GM21390 (cell line): ENCODE data around the gene NSUN5.
A peak's percentile ranks its signal among the peaks of the same experiment; 100 is the strongest.
"Not testable (repeated sequence)": the region's sequence is repeated elsewhere in the genome, so short reads cannot be mapped to it uniquely, and the experiment has no call there.

ENCODE experiments used
- ATAC-seq: cut with Tn5 transposase; IDR thresholded peaks from one replicate; pipeline ENCODE4 v1.9.1; 2021; ENCODE audit not compliant: unreplicated experiment

NSUN5 gene

DNA sequence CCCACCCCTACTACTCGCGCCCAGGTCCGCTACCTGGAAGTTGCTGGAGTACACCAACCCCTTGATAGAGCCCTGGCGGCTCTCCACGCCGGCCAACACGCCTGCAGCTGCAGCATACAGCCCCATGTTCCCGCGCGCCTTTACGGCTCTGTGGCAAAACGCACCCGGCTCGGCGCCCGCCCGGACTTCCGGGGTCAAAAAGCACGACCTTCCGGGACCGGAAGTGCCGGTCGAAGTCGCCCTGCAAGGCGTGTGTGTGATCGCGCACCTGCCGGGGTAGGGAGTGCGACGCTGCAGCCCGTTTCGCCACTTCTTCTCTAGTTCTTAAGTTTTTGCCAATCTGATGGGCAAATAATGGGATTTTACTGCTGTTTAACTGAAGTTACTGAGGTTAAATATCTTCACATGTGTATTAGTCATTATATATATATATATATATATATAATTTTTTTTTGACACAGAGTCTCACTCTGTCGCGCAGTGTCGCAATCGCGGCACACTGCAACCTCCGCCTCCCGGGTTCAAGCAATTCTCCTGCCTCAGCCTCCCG lies at the start of gene NSUN5:
NSUN5 (minus strand) TSS at position 162 of the 550 bp plus-strand sequence; CDS start at position 126, 36 bp downstream.
- peak; percentile 92 for ATAC-seq

DNA sequence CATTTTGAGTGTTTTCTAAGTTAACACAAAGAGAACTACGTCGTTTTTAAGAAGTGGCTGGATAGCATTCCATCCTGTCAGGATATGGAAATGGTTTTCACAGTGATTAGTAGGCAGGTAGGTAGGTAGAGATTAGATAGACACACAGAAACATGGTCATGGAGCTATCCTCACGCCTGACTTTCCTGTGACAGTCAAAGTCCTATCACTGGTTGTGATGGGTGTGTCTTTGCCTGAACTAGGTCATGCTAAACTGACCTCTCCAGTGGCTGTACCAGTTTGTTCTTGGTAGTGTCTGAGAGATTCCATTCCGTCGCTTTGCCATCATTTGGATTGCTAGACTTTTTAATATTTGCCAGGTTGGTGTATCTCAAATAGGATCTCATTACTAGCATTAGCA lies 47.5 kb upstream of the NSUN5 start:
- ATAC-seq: no peak

DNA sequence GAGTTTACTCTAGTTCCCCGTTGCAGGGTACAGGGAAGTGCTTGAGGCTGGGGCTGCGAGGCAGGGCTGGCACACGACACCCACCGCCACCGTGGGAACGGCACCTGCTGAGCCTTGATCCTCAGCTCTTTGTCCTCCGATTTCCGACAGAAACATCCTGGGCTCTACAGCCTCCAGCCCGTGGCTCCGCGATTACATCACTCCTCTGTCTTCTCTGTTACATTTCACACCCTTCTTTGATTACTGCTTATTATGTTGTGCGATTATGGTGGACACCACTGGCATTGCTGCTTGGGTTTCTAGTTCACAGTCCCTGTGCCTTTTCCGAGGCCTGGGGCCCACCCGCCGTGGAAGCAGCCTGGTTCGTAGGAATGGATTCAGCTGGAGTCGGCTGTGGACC lies 46.2 kb upstream of the NSUN5 start:
- no peak for ATAC-seq

DNA sequence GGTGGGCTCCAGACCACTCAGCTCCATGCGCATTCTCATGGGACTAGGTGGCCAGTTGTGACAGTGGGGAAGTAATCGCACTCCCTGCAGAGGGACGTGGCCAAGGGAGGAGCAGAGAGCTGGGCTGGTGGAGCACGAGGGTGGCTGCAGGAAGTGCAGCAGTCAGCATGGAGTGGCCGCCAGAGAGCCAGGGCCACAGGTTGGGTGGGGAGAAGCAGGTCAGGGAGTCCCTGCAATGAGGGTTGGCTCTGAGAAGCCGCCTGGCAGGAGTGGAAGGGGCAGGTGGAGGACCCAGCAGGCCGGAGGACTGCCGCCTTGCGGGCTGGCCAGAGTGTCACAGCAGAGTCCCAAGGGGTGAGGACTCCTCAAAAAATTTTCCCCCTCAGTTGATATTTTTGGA lies 45.6 kb upstream of the NSUN5 start:
- ATAC-seq: no peak

DNA sequence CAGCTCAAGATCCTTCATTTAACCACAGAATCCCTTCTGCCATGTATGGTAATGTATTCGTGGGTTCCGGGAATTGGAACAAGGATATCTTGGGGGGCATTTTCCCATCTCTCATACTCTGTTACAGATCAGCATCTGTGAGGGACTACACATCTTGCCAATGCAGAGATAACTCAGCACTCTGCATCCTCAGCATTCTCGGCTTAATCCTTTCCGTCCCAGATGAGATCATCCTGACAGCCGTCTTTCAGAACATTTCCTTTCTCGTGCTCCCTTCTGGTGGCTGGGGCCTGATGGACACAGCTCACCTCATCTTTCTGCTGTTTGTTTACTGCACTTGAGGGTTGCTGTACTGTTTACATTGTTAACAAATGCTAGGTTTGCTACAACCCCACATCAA lies 44.6 kb upstream of the NSUN5 start:
- ATAC-seq: no peak

DNA sequence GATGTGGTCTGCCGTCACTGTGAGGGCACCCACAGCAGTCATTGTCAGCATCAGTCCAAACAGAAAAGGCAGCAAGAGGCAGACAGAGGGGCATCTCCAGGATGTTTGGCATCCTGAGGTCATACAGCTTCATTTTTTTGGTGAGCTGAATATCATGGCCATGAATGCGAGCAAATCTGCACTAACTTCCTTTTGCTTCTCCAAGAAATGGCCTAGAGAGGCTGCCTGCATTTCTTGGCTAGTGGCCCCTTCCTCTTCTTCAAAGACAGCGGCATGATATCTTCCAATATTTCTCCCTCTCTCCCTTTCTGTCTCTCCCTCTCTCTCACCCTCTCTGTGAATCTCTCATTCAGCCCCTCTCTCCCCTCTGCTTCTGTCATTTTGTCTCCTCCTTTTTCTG lies 44.2 kb upstream of the NSUN5 start:
- no peak for ATAC-seq

DNA sequence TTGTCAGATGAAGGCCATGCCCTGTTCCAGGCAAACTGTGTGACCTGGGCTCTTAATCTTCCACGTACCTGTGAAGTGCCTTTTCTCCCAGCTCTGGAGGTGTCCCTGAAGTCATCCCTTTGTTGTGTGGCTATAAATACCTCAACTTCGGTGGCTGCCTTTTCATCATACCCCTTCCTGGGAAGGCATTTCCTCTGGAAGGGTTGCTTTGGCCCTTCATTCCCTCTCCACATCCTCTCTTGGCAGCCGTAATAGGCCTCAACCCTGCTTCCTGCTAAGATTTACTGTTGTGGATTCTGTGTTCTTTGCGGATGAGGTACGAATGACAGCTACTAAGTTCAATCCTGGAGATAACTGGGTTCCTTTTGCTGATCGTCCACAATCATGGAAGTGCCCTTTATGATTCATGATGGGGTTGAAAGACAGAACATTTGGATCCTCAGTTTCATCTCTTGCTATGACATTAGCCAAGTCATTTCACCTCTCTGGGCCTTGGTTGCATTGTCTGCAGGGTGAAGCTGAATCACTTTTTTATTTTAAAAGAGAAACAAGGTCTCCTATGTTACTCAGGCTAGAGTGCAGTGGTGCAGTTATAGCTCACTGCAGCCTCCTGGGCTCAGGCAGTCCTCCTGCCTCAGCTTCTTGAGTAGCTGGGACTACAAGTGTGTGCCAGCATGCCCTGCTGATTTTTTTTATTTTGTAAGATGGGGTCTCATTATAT lies 43.0 kb upstream of the NSUN5 start:
- no peak for ATAC-seq

DNA sequence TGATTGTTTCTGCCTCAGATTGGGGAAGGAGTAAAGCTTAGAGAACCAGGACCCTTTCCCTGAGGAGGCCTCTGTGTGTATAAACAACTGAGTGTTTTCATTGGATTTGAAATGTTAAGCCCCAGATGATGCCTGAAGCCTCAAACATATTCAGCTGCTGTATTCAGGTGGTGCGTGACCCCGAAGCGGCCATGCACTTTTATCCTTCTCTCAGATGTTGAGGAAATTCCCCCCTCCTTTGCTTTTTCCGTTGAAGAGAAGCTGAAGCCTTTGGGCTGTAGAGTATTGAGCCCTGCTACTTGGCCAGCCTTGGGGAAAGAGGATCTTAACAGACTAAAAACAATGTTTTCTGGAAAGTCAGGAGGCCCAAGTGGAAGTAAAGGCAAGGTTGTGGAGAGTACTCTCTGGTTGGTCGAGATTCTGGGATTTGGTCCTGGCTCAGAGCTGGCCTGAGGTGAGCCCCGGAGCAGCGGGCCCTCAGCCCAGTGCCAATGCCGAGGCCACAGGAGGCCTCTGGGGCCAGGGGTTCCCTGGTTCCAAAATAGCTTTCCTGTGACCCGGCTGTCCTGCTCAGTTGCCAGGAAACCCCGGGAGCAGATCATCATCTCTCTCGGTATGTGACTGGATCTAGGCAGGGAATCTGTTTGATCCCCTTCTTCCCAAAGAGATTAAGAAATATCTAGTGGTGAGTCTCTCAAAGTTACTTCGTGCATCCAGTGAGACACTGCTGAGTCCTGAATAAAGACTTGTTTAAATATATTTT lies 41.9 kb upstream of the NSUN5 start:
- ATAC-seq: no peak

DNA sequence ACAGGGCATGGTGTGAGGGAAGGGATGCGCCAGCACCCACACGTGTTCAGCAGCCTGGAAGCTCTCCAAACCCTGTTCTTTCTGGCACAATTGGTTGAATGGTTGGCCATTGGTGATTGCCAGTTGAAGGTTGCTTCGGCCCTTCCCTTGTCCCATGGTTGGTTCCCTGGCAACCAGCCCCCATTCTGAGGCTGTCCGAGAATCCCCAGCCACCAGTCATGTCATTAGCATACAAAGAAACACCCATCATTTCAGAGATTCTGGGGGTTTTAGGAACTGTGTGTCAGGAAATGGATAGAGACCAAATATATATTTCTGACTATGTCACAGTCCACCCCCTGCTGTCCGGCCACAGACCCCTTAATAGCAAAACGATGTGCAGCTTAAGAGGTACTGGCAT lies 41.1 kb upstream of the NSUN5 start:
- ATAC-seq: no peak

DNA sequence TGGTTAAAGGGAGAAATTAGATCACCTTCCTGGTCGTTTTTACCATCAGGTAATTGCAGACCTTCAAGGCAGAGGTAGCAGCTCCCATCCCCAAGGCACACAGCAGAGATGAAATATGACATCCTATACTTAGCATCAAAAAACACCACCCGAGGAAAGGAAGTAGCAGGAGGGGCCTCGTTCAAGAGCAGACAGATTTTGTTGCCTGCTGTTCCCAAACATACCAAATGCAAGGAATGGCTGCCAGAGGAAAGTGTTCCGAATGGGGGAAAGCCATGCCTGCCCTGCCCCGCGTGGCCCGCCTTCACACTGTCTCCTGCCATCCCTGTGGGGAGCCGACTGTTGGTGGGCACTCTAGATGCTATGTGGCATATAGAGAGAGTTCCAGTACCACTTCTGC lies 37.3 kb upstream of the NSUN5 start:
- no peak for ATAC-seq

DNA sequence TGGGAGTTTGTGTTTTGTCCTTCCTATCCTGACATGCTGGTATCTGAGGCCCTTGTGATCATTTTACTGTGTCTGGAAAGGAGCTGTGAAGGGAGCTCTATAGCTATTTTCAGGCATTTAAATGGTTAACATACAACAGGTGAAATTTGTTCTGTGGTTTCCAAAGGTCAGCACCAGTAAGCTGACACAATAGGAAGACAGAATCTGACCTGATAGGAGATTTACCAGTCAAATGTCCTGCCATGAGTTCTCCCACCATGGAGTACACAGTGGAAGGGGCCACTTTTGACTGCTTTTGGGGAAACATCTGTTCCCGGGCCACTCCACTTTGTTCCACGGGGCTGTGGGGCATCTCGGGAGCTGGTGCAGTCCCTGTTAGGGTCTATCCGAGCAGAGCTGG lies 36.9 kb upstream of the NSUN5 start:
- ATAC-seq: no peak

DNA sequence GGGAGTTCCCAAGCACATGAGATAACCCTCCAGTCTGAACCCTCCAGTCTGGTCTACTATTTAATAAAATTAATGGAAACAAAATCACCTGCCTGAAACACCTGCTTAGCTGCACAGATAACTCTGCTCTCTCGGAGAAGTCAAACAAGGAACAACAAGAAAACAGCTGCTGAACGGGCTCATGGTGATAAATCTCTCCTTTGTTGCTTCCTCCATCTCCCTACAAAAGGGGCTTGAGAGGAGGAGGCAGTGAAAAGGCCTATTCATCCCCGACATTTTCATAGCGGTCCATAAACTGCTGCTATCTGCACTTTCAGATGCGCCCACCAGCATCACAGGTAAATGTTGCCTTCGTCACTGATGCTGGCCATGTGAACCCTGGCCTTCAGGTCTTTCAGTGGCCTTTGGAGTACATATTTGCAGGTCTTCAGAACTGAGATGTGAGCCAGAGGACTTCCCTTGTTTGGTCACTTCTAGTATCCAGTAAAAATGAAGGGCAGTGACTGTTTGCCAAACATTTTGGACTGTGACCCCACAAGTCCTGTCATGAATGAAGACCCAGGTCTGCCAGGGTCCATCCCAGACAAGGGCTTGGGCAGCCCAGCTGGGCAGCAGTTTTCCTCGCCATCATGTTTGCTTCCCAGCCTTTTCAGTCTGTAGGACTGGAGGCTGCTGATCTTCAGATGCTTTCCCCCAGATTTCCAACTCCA lies 35.2 kb upstream of the NSUN5 start:
- ATAC-seq: no peak

DNA sequence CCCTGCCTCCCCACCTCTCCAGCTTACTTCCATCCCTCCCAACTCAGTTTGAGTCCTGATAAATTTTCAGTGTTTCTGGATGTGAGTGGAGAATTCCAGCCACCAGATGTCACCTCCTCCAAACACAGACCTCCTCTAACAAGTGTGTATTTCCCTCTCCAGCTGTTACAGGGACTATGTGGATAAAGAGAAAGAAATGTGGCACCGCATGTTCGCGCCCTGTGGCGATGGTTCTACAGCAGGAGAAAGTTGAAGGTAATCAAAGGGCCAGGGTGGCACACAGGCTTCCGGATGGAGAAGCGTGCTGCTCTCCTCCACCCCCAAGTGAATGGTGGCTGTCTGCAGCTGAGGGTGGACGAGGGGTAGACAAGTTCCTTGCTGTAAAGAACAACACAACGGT lies 34.0 kb upstream of the NSUN5 start:
- no peak for ATAC-seq

DNA sequence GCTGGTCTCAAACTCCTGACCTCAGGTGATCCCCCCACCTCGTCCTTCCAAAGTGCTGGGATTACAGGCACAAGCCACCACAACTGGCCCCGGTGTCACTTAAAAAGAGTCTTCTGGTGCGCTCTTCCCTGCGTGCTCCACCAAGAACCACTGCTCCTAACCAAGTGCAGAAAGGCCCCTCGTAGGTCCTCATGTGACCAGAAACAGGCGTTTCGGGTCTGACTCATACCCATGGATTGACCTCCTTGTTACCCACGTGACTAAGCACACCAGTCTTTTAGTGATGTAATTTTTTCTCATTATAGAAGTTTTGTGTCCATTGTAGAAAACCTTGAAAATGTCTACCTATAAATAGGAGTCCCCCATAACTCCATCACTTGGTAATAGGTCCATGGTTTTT lies 33.3 kb upstream of the NSUN5 start:
- no peak for ATAC-seq

DNA sequence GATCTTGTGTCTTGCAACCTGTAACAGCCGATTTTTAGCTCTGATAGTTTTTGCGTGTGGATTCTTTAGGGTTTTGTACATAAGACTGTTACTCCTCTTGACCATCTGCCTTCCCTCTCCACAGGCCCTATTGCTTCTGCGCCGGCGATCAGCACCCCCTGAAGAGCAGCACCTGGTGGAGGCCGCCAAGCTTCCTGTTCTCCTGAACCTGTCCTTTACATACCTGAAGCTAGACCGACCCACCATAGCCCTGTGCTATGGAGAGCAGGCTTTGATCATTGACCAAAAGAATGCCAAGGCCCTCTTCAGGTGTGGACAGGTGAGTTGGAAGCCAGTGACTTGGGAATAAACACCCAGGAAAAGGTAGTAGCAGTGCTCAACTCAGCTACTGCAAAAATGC lies 31.9 kb upstream of the NSUN5 start:
- no peak for ATAC-seq

DNA sequence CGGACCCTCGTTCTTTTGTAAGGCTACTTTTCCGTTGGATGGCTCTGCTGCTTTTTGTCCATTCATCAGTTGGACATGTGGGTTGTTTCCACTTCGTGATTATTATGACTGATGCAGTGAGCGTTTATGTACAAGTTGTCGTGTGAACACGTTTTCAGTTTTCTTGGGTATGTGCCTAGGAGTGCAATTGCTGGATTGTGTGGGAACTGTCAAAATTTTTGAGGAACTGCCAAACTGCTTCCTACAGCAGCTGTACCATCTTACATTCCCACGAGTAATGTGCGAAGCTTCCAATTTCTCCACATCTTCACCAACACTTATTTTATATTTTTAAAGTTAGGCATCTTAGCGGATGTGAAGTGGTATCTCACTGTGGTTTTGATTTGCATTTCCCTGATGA lies 29.7 kb upstream of the NSUN5 start:
- no peak for ATAC-seq

DNA sequence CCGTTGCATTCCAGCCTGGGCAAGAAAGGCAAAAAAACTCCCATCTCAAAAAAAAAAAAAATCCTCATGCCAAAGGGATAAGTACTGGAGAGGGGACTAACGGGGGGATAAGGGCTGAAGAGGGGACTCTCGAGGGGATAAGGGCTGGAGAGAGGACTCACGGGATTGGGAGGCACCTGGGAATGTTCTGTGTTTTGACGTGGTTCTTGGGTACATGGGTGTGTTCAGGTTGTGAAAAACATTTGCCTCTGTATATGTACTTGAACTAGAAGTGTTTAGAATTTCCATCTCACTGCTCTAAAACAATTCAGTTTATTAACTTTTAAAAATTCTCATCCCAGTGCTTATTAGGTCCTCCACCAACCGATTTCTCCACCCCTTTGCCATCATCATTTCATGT lies 23.8 kb upstream of the NSUN5 start:
- ATAC-seq: no peak

DNA sequence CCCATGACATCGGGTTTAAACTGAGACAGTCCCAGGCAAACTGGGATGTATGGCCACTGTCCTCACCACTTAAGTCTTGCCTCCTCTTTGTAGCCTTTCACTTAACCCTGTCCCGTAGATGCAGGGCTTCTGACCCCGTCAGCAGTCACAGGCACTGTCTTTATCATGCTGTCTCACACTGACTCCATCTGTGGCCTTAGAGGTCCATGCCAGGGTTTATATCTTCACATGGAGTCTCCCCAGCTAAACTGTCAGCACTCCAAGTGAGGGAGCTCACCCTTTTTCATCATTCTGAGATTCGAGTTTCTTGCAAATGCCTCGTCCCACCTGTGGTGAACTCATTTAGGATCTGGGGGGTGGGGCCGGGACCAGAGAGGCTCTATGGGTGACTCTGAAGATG lies 22.1 kb upstream of the NSUN5 start:
- no peak for ATAC-seq

DNA sequence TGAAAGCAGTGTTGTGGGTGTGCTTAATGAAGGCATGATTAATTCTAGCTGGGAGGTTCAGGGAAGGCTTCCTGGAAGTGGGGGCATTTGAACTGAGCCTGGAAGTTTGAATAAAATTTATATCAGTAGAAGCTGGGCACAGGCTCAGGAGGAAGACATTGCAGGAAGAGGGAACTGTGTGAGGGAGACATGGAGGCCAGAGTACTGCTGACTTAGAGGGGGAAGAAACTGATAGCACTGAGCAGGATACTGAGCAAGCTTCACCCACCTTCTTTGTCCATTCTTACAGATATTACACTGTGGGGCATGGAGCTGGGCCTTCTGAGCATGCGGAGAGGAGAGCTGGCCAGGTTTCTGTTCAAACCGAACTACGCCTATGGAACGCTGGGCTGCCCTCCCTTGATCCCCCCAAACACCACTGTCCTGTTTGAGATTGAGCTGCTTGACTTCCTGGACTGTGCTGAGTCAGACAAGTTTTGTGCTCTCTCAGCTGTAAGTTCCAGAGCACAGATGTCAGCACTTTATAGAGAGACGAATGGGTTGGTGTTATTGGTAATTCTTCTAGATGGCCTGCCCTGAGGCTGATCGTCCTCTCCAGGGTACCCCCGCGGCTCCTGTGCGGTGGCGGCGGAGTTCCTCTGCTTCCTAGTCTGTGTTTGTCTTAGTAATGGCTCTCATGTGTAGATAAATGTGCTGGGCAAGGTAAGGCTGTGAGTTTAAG lies 21.4 kb upstream of the NSUN5 start:
- no peak for ATAC-seq

DNA sequence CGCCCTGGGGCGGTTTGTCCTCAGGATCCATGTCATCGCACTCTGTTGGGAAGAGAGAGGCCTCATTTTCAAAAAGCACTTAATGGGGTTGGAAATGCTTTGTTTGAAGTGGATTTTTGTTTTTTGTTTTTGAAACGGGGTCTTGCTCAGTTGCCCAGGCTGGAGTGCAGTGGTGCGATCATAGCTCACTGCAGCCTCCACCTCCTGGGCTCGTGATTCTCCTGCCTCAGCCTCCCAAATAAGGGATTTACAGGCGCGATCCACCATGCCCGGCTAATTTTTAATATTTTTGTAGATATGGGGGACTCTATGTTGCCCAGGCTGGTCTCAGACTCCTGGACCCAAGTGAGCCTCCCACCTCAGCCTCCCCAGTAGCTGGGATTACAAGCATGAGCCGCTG lies 20.1 kb upstream of the NSUN5 start:
- no peak for ATAC-seq

DNA sequence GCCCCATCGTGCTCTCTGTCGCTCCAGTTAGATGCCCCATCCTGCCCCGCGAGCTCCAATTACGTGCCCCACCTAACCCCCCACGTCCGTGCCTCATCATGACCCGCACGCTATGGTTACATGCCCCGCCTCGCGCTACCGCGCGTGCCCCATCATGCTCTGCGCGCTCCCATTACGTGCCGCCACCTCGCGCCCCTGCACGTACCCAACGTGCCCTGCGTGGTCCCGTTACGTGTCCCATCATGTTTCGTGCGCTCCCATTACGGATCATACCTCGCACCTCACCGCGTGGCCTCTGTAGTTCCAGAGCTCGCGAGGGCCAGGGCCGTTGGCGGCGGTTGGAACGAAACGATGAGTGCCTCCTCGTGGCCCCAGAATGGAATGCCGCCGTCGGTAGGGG lies 19.3 kb upstream of the NSUN5 start, which contains the start of the genes FKBP6 and TRIM50:
FKBP6 (plus strand) TSS at position 240 of the 400 bp plus-strand sequence. CDS start 268 bp downstream, outside the sequence.
TRIM50 (minus strand) TSS at position 161 of the 400 bp plus-strand sequence. CDS start 3,295 bp downstream, outside the sequence.
- ATAC-seq: not testable (repeated sequence)
